ENCODE results near the gene TM9SF3.

DNA sequence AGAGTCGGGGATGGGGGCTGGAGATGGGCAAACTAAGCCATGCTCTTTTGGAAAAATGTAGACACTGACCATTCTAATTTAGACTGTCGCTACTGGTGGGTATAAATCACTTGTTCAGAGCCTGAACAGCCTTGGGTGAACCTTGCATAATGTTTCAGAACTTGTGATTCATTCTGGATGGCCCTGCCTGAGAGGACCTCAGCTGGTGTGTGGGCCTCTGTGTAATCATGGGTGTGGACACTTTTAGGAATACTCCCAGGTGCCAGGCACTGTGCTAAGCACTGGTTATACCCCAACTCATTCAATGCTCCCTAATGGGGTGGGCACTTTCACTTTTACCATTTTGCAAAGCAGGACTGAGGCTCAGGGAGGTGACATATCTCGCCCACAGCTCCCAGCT, 26.8 kb upstream of the TM9SF3 start:
- TF ChIP-seq, protein P1, sequence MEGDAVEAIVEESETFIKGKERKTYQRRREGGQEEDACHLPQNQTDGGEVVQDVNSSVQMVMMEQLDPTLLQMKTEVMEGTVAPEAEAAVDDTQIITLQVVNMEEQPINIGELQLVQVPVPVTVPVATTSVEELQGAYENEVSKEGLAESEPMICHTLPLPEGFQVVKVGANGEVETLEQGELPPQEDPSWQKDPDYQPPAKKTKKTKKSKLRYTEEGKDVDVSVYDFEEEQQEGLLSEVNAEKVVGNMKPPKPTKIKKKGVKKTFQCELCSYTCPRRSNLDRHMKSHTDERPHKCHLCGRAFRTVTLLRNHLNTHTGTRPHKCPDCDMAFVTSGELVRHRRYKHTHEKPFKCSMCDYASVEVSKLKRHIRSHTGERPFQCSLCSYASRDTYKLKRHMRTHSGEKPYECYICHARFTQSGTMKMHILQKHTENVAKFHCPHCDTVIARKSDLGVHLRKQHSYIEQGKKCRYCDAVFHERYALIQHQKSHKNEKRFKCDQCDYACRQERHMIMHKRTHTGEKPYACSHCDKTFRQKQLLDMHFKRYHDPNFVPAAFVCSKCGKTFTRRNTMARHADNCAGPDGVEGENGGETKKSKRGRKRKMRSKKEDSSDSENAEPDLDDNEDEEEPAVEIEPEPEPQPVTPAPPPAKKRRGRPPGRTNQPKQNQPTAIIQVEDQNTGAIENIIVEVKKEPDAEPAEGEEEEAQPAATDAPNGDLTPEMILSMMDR (conservative IDR thresholded peaks at IDR 0.05 in 1 of 2, IDR thresholded peaks at IDR 0.05 in 1 of 2; ENCODE audit: low read depth in 1 of 2, low read length in 2 of 2): no peak
- no peak for TF ChIP-seq EZH2 (IDR thresholded peaks at IDR 0.05; ENCODE audit: low read length, missing control alignments)
